OCI-LY7 (cell line): ENCODE data around the gene COPS2.

Experiments
- CTCF ChIP-seq: fragments of 200-600 bp; sonication (generic); conservative IDR thresholded peaks from 2 replicates; pipeline ENCODE4 v1.5.1; 2014; ENCODE audit warnings: mild to moderate bottlenecking, antibody characterized with exemption, low read length, moderate library complexity, mixed read lengths
- EZH2phosphoT487 ChIP-seq: fragments of 200-600 bp; sonication (generic); IDR thresholded peaks from 2 replicates; pipeline ENCODE4 v1.6.1; 2018; ENCODE audit warnings: low read depth, borderline replicate concordance, mild to moderate bottlenecking, mixed run types, antibody characterized with exemption, low read length, moderate library complexity, mixed read lengths

GRCh38 chr15:49121901-49122300 lies 33.5 kb downstream of the COPS2 start:
- no peak for TF ChIP-seq CTCF
- TF ChIP-seq EZH2phosphoT487, result no peak
